Measurements from ENCODE around the gene RHO.

GRCh38 chr3:129560269-129560787 is 31.9 kb downstream of the RHO start:
- no peak for TF ChIP-seq EZH2phosphoT487 (IDR thresholded peaks at IDR 0.05; ENCODE audit: low read depth)
- TF ChIP-seq CTCF (IDR thresholded peaks at IDR 0.05; ENCODE audit: low read depth, low read length), result no peak

Data from OCI-LY3 (cell line).